Airway epithelial cell (primary cell): ENCODE measurements around the gene MSANTD1. TPM values are rescaled to one million over a fixed set of nuclear protein-coding genes. Genes with fewer than 3 reads are reported as not detected.

Experiments used
- total RNA-seq: library from RNA; depleted of rRNA; stranded (reverse); fragments of >200 nt; gene quantifications from 2 replicates; pipeline ENCODE4 v1.2.3, GENCODE V29; 2015

Gene MSANTD1
- total RNA-seq, result 0.14 and 0.46 TPM in 2 replicates

DNA sequence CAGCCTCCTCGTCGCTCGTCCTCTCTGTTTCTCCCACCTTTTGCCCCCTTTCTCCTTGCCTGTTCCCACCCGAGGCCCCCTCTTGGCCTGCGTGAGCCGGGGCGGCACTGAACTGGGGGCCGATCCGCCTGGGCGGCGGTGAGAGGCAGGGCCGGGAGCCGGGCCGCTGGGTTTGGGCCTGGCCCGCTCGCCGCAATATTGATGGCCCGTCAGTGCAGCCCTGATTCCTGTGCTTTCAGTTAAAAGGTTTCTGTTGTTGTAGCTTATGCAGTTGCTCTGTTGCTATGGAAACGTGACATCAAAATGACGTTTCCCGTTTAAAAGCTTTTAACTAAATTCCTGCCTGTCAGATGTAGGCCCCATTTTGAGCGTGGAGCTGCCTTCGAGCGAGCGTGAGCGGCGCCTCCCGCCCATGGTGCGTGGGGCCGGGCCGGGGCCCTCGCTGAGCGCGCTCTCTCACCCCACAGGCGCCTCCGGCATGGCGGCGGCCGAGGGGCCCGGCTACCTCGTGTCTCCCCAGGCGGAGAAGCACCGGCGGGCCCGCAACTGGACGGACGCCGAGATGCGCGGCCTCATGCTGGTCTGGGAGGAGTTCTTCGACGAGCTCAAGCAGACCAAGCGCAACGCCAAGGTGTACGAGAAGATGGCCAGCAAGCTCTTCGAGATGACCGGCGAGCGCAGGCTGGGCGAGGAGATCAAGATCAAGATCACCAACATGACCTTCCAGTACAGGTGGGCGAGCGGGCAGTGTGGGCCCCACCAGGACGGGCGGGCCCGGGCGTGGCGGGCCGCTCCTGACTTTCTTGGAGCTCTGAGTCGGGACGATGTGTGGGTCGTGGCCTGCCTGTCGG, at the start of gene MSANTD1:
MSANTD1 (plus strand) TSS at position 349 of the 851 bp plus-strand sequence; CDS start at position 413, 64 bp downstream.

DNA sequence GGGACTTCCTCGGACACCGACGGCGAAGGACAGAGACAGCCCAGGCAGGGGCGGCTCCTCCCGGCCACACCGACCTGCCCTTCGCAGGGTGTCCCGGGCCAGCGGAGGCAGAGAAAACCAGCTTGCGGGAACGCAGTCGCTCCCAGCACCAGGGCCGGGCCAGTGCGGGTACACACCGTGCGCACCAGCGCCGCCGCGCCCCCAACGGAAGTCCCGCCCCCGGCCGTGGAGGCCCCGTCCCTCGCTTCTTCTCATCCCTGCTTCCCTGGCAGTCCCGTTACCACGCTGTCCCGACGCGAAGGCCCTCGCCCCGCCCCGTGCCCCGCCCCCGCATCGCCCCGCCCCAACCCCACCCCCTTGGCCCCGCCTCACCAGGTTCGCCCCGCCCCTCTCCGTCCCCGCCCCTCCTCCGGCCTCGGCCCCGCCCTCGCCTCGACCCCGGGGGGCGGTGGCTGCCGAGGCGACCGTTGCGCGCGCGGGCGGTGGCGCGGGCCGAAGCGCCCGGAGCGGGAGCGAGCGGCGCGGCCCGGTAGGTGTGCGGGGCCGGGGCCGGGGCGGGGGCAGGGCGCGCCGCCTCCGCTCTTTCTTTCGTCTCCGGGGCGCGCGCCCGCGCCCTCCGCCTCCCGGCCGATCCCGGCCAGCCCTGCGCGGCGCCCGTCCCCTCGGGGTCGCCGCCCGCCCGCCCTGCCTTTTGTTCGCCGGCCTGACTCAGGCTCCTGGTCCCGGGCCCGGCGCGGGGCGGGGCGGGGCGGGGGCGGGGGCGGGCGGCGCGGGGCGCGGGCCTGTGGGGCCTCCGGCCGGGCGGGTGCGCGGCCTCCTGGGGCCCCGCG, 43.8 kb downstream of the MSANTD1 start, which contains the start of gene RGS12:
RGS12 (plus strand) TSS at position 451 of the 830 bp plus-strand sequence. CDS start 23,150 bp downstream, outside the sequence.

Other genes starting within 250 kb of the MSANTD1 start
- gene HTT-AS, start 174.6 kb upstream of the MSANTD1 start, total RNA-seq, result not detected in 2 replicates
- 28.7 and 32.5 TPM in 2 replicates for gene HTT, start 174.5 kb upstream of the MSANTD1 start, total RNA-seq
- 55.4 and 70.9 TPM in 2 replicates for gene RGS12, start 43.9 kb downstream of the MSANTD1 start, total RNA-seq
- gene HGFAC, start 192.8 kb downstream of the MSANTD1 start, total RNA-seq, result not detected in 2 replicates
- gene DOK7, start 214.1 kb downstream of the MSANTD1 start, total RNA-seq, result 3.4 and 3.6 TPM in 2 replicates